AG09319 (cell line): Measurements from ENCODE around the gene RTN4RL1.

Source experiments
- DNase-seq: peaks from one replicate; pipeline ENCODE4 v3.0.0-alpha.2; 2010; ENCODE audit warnings: low read depth; ENCODE audit errors: extremely low read depth
- TF ChIP-seq, protein P1 (sequence below): IDR thresholded peaks from 2 replicates; pipeline ENCODE4 v1.5.1; 2011; ENCODE audit warnings: low read depth, mild to moderate bottlenecking, inconsistent platforms, low read length, moderate library complexity

RTN4RL1 gene

DNA sequence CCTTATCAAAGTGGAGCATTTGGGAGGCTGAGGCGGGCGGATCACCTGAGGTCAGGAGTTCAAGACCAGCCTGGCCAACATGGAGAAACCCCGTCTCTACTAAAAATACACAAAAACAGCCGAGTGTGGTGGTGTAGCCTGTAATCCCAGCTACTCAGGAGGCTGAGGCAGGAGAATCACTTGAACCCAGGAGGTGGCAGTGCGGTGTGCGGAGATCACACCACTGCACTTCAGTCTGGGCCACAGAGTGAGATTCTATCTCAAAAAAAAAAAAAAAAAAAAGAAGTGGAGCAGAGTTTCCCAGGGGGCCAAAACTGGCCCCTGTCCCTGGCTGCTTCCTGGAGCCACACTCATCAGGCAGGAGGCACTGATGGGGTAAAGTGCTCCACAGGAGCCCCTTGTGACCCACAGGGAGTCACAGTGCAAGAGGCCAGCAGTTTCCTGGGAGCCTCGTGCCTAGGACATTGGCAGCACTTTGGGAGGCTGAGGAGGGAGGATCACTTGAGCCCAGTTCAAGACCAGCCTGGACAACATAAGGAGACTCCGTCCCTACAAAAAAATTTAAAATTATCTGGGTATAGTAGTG is 44.4 kb downstream of the RTN4RL1 start:
- TF ChIP-seq, protein P1, sequence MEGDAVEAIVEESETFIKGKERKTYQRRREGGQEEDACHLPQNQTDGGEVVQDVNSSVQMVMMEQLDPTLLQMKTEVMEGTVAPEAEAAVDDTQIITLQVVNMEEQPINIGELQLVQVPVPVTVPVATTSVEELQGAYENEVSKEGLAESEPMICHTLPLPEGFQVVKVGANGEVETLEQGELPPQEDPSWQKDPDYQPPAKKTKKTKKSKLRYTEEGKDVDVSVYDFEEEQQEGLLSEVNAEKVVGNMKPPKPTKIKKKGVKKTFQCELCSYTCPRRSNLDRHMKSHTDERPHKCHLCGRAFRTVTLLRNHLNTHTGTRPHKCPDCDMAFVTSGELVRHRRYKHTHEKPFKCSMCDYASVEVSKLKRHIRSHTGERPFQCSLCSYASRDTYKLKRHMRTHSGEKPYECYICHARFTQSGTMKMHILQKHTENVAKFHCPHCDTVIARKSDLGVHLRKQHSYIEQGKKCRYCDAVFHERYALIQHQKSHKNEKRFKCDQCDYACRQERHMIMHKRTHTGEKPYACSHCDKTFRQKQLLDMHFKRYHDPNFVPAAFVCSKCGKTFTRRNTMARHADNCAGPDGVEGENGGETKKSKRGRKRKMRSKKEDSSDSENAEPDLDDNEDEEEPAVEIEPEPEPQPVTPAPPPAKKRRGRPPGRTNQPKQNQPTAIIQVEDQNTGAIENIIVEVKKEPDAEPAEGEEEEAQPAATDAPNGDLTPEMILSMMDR, result no peak
- no peak for DNase-seq

DNA sequence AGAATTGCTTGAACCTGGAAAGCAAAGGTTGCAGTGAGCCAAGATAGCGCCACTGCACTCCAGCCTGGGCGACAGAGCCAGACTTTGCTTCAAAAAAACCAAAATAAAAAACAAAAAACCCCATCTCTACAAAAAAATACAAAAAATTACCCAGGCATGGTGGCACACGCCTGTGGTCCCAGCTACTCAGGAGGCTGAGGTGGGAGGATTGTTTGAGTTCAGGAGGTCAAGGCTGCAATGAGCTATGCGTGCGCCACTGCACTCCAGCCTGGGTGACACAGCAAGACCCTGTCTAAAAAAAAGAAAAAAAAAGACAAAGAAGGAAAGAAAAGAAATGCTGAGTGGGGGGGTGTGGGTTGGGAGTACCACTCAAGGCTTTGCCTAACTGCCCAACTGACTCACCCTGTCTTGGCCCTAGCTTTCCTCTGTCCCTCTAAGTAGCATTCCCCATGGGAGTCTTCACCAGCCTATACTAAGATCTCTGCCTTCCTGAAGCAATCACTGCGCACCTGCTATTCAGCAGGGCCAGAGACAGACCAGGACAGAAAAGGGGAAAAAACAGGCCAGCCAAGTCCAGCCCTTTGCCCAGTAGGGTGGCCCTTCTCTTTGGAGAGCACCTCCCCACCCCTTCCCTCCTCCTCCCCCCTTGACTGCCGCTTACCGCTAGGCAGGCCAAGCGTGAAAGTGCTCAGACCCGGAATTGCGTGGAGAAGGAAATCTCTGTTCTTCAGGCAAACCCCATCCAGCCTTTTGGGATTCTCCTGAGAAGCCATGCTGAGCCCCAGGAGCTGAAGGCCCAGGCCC is 45.8 kb downstream of the RTN4RL1 start:
- TF ChIP-seq, protein P1, result no peak
- no peak for DNase-seq

DNA sequence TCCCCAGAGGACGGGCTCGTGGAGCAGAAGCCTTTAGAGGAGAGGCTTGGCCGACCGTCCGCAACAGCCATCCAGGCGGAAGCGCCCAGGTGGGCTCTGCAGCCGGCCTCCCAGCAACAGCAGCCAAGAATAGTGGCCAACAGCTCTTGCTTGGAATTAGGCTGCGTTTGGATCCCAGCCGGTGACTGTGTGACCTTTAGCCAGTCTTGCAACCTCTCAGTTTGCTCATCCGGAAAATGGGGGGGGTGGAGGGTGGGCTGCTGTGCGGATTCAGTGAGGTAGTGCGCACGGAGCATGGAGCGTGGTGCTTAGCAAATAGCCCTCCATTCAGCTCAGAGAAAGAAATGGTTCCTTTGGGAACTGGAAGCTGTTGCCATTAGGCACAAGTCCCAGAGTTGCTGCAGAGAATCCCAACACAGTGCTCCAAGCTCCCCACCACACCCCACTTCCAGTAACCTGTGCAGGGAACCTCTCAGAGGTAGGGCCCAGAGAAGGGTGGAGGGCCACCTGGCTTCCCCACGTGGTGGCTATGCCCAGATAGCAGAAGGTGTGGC is 46.7 kb downstream of the RTN4RL1 start:
- TF ChIP-seq, protein P1, result no peak
- no peak for DNase-seq

DNA sequence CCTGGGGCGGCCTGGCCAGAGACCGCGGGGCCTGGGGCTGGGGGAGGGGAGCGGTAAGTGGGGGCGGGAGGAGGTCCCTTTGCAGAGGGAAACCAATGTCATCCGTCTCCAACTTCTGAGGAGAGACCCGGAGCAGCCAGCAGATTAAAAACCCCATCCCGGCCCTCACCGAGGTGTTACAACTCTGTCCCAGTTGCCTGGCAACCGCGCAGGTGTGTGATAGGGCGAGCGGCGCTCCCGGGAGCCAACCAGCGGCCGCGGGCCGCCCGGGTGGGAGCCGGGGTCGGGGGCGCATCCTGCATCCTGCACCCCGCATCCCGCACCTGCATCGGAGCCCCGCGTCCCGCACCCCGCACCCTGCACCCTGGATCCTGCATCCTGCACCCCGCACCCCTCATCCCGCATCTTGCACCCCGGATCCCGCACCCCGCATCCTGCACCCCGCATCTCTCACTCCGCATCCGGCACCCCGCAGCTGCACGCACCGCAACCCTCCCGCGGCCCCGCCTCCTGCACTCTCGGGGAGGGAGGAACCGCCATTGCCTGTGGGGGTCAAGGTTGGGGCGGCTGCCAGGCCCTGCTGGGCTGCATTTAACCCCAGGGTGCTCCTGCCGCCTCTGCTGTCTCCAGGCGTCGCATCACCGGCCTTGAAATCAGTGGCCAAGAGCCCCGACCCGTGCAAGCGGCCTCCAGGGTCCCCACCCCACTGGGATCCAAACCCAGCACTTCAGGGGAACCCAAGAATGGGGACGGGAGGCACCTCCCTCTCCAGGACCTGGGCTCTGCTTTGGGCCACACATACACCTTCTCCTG is 47.3 kb downstream of the RTN4RL1 start:
- TF ChIP-seq, protein P1, result no peak
- no peak for DNase-seq

DNA sequence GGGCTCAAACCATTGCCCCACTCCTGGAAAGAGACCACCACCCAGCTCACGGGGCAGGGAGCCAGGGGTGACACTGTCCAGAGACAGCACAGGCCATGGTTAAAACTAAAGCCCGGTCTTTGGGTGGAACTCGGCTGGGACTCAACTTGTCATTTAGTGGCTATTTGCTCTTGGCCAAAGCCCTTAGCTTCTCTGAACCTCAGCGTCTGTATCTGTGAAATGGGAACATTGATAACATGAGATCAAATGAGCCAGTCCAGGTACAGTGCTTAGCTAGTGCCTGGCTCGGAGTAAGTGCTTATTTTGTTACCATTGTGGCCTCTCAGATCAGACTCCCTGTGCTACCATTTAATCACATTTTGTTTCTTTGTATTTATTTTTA is 48.5 kb downstream of the RTN4RL1 start:
- no peak for DNase-seq
- TF ChIP-seq, protein P1, result no peak

DNA sequence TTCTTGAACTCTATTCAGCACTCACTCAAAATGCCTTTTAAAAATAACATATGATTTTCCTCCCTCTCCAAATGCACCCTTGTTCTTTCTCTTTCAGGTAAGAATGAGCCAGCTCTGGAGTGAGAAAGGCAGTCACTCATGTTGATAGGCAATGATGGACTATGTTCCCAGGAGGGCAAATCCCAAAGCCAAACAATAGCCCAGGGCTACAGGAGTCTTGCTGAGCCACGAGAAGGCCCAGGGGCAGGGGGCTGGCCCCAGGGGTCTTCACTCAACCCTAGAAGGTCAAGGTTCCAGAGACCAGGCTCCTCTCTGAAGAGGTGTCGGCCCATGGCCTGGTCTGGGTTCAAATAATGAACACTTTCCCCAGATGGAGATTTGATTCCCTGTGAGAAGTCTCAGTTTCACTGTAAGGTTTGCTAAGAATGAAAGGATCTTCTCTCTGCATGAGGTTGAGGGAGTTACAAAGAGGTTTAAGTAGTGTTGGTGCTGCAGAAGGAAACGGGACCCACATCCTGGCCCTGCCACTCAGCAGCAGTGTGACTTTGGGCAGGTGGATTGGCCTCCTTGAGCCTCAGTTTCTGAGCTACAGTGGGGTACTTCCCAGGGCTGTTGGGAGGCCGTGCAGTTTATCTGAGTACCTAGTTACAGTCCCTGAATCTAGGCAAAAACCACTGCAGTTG is 49.0 kb downstream of the RTN4RL1 start:
- no peak for DNase-seq
- TF ChIP-seq, protein P1, result no peak
